ENCODE measurements around the gene MAN1A1.

- TF ChIP-seq, protein P1, sequence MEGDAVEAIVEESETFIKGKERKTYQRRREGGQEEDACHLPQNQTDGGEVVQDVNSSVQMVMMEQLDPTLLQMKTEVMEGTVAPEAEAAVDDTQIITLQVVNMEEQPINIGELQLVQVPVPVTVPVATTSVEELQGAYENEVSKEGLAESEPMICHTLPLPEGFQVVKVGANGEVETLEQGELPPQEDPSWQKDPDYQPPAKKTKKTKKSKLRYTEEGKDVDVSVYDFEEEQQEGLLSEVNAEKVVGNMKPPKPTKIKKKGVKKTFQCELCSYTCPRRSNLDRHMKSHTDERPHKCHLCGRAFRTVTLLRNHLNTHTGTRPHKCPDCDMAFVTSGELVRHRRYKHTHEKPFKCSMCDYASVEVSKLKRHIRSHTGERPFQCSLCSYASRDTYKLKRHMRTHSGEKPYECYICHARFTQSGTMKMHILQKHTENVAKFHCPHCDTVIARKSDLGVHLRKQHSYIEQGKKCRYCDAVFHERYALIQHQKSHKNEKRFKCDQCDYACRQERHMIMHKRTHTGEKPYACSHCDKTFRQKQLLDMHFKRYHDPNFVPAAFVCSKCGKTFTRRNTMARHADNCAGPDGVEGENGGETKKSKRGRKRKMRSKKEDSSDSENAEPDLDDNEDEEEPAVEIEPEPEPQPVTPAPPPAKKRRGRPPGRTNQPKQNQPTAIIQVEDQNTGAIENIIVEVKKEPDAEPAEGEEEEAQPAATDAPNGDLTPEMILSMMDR (IDR thresholded peaks at IDR 0.05): no peak
- no peak for TF ChIP-seq POLR2A (IDR thresholded peaks at IDR 0.05)
Observed at GRCh38 chr6:119255492-119255891, 94.1 kb downstream of the MAN1A1 start.

Measured in thyroid gland (tissue), 4 donors.